ENCODE measurements around the gene BAD.
"Not testable (repeated sequence)": the region's sequence is repeated elsewhere in the genome, so short reads cannot be mapped to it uniquely, and the experiment has no call there.

BAD gene

DNA sequence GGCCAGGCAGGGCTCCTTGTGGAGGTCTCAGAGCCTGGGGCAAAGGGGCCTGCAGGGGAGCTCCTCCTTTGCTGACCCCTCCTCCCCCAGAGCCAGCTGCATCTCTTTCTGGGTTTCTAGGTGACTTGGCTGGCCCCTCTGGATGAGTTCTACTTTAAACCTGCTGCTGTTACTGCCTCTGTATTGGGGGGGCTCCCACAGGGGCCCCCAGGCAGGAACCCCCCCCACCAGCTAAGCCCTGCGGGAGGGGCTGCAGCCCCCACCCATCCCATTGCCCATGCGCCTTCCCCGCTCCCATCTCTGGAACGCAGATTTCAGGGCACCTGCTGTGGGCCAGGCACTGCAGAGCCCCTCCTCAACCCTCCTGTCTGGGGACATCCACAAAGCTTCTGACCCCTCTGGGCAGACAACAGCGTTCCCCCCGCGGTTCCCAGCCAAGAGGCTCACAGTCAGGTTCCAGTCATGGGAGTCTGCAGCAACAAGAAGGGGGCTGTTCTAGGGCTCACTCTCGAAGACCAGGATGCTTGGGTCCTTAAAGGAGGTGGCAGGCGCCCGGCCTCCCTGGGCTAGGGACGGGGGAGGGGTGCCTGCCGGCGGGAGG is 34.0 kb downstream of the BAD start:
- no peak for DNase-seq (ENCODE audit: insufficient read length)
- no peak for FAIRE-seq
- TF ChIP-seq POLR2AphosphoS5 (IDR thresholded peaks at IDR 0.05; ENCODE audit: low read depth, low read length) = no peak
- TF ChIP-seq TAF1 (IDR thresholded peaks at IDR 0.05; ENCODE audit: borderline replicate concordance, low read depth, low read length) = no peak
- no peak for TF ChIP-seq POLR2A (IDR thresholded peaks at IDR 0.05; ENCODE audit: low read depth, low read length)

DNA sequence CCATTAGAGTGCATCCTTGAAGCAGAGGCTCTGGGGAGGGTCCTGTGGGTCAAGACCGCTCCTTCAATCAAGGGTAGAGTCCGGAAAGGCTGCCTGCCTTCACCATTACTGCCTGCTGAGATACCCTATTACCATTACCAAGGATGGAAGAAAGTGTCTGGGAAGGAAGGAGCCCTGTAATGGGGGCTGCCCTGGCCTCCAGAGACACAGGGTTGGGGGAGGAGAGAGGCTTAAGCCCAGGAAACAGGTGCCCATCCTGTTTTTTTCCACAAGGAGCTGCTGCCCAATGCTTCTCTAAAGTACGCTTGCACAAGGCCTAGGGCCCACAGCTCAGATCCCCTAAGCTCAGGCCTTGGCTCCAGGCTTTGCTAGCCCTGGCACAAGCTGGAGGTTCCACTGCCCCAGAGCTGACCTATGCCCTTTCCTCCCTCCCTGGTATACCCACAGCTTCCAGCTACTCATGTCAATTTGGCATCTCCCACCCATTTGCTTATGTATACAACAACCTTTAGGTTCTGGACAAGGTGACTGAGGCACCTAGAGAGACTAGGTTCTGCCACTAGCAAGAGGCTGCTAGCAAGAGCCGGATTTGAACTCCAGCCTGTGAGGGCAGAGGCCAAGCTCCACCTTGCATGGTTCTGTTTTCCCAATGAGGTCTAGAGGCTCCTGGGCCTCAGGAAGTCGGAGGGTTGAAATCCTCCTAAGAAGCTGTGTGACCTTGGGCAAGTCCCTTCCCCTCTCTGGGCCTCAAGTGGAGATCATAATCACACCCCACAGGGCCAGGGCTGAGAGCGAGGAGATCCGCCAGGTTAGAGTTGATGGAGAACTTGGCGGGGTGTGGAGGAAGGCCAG is 34.7 kb downstream of the BAD start:
- FAIRE-seq = no peak
- TF ChIP-seq TAF1 (IDR thresholded peaks at IDR 0.05; ENCODE audit: borderline replicate concordance, low read depth, low read length) (no peak), POLR2A (IDR thresholded peaks at IDR 0.05; ENCODE audit: low read depth, low read length) (no peak), POLR2AphosphoS5 (IDR thresholded peaks at IDR 0.05; ENCODE audit: low read depth, low read length) (no peak)
- DNase-seq (ENCODE audit: insufficient read length) = no peak

DNA sequence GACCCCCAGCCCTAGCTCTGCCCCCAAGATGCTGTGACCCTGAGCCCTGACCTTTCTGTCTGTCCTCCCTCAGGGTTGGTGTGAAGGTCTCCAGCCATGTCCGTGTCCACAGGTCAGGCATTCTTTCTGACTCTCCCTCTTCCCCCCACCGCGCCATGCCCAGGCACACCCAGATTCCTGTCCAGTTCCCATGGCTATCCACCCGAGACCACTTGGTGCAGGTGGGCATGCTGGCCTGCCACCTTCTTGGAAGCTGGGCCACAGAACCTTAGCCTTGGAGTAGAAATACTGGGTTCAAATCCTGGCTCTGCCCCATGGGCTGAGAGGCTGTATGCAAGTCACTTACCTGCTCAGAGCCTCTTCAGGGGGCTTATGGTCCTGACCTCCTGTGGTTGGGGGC is 35.4 kb downstream of the BAD start:
- FAIRE-seq = no peak
- no peak for DNase-seq (ENCODE audit: insufficient read length)
- TF ChIP-seq TAF1 (IDR thresholded peaks at IDR 0.05; ENCODE audit: borderline replicate concordance, low read depth, low read length) = no peak
- no peak for TF ChIP-seq POLR2AphosphoS5 (IDR thresholded peaks at IDR 0.05; ENCODE audit: low read depth, low read length)
- no peak for TF ChIP-seq POLR2A (IDR thresholded peaks at IDR 0.05; ENCODE audit: low read depth, low read length)

DNA sequence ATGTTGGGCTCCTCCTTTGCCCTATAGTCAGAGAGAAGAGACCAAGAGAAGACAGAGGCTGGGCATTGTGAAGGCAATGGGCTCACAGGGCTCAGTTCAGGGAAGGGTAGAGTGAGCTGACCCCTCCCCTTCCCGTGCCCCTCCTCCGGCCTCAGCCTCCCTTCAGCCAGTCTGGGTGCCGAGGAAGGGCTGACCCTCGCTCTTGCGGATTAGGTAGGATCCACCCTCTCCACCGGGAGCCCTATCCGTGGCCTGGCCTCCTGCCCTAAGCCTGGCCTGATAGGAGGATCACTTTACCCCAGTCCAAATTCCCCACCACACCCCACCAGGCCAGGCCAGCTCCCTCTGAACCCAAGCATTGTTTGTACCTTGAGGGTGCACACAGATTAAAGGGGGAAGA is 35.9 kb downstream of the BAD start:
- TF ChIP-seq POLR2A (IDR thresholded peaks at IDR 0.05; ENCODE audit: low read depth, low read length) = no peak
- TF ChIP-seq TAF1 (IDR thresholded peaks at IDR 0.05; ENCODE audit: borderline replicate concordance, low read depth, low read length) = no peak
- no peak for TF ChIP-seq POLR2AphosphoS5 (IDR thresholded peaks at IDR 0.05; ENCODE audit: low read depth, low read length)
- no peak for FAIRE-seq
- no peak for DNase-seq (ENCODE audit: insufficient read length)

DNA sequence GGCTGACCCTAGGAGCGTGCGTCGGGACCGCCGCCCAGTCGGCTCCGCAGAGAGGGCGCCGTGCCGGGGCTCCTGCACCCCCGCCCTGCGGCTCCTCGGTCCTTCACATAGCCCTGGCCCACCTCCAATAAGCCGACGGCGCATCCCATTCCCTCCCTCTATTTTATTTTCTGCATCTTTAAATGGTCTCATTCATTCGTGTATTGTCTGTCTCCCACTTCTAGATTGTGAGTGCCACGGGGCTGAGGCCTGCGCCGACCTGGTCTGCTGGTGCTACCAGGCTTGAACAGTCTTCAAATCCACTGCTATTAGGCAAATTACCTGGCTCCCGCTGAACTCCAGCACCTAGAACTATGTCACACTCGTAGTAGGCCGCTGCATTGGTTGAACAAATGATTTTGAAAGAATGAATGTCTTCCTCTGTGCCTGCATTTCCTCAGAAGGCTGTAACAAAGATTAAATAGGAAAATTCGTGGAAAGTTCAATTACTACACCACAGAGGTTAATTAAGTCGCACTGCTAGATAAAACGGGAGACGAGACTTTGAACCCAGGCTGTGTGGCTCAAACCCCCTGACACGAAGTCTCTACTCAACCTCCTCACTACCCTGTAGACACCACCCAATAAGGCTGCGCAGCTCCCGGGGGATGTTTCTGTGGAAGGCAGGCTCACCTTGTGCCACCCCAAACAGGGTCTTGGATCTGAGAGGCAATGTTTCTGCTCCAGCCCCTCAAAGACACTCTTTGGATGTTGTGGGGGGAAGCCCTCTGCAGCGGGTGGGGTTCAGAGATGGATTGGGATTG is 36.5 kb downstream of the BAD start:
- FAIRE-seq = no peak
- no peak for DNase-seq (ENCODE audit: insufficient read length)
- TF ChIP-seq POLR2A (IDR thresholded peaks at IDR 0.05; ENCODE audit: low read depth, low read length) = no peak
- TF ChIP-seq TAF1 (IDR thresholded peaks at IDR 0.05; ENCODE audit: borderline replicate concordance, low read depth, low read length) = no peak

DNA sequence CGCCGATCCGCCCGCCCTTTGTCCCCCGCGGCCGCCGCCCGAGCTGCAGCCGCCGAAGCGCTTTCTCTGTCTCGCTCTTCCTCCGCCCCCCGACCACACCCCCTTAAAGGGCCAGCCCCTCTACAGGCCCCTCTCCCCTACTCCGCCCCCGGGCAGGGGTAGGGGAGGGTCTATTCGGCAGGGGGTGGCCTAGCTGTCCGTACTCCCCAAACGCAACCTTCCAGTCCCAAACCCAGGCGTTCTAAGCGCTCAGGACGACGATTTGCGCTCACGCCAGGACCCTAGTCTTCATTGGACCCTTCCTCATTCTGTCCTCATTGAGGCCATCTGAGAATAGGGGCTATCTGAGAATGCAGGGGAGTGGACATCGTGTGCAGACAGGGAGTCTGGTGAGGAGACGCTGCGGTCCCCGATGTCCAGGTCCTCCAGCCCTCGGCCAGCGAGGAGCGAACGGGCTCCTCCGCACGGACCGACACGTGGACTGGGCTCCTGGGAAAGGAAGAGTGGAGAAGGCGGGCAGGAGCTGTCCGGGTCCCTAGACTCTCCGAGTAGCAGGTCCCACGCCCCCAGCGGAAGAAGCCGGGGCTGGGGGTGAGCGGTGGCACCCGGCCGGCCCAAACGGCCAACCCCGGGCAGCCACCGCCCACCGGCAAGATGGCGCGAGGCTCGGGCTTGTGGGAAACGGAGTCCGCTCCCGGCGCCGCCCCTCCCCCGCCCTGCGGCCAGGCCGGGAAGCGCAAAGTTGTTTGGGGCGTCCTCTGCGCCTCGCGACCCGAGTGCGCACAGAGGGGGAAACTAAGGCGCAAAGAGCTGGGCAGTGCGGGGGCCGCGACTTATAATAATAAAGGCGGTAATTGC is 37.4 kb downstream of the BAD start, which contains the start of gene PPP1R14B:
TSS of gene PPP1R14B (minus strand) at position 73 of the 858 bp plus-strand sequence. CDS start 270 bp downstream, outside the sequence.
- peak; percentile 60 for FAIRE-seq
- peak; percentile 91 for DNase-seq (ENCODE audit: insufficient read length)
- TF ChIP-seq POLR2A (IDR thresholded peaks at IDR 0.05; ENCODE audit: low read depth, low read length) (no peak), TAF1 (IDR thresholded peaks at IDR 0.05; ENCODE audit: borderline replicate concordance, low read depth, low read length) (no peak), POLR2AphosphoS5 (IDR thresholded peaks at IDR 0.05; ENCODE audit: low read depth, low read length) (no peak)

- DNase-seq (ENCODE audit: insufficient read length) = not testable (repeated sequence)
- FAIRE-seq = peak; percentile 24
These were observed 37.9 kb downstream of the BAD start for GRCh38 chr11:64246621-64246870.

DNA sequence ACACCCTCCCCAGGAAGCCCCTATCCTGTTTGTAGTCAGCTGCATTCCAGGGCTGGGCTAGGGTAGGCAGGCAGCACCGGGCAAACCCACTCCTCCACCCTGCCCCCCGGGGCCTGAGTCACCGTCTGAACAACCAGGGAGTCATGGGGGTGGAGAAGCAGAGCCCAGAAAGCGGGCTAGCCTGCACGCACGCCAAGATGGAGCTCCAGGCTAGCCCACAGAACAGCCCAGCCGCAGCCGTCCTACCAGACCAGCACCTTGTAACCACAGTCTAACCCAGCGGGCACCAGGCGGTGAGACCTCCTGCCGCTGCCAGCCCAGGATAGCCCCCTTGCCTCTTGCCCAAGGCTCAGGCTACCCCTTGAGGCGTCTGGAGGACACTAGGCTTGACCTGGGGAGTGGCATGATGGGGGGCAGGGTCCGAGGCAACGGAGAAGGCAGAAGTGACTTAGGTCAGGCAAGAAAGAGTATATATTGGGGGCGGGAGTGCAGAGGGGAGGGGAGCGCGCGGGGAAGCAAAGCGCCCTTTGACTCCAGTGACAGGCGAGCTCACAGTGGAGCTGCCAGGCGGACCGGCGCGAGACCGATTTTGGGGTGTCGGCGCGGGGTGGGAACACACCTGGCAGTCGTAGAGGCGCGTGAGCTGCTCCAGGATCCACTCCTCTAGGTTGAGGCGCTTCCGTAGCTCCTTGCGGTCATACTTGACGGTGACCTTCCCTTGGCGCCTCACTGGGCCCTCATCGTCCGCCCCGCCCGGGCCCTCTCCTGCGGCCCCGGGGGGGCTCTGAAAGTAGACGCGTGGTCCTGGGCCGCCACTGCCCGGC is 38.5 kb downstream of the BAD start:
- FAIRE-seq (peak; percentile 44), DNase-seq (ENCODE audit: insufficient read length) (no peak)

GRCh38 chr11:64245401-64245796 is 39.1 kb downstream of the BAD start:
- no peak for DNase-seq (ENCODE audit: insufficient read length)
- FAIRE-seq = no peak
- no peak for TF ChIP-seq TAF1 (IDR thresholded peaks at IDR 0.05; ENCODE audit: borderline replicate concordance, low read depth, low read length)
- TF ChIP-seq POLR2A (IDR thresholded peaks at IDR 0.05; ENCODE audit: low read depth, low read length) = no peak
- TF ChIP-seq POLR2AphosphoS5 (IDR thresholded peaks at IDR 0.05; ENCODE audit: low read depth, low read length) = no peak

More for the DNA sequence above, 38.5 kb downstream of the BAD start:
- TF ChIP-seq TAF1 (IDR thresholded peaks at IDR 0.05; ENCODE audit: borderline replicate concordance, low read depth, low read length) (0 out of 2 replicates have a peak, but pooled peaks have one; percentile 39), POLR2AphosphoS5 (IDR thresholded peaks at IDR 0.05; ENCODE audit: low read depth, low read length) (no peak; the same call in 1 of the 2 replicates), POLR2A (IDR thresholded peaks at IDR 0.05; ENCODE audit: low read depth, low read length) (no peak)

GRCh38 chr11:64244966-64245365 is 39.5 kb downstream of the BAD start:
- DNase-seq (ENCODE audit: insufficient read length) = no peak
- no peak for FAIRE-seq
- TF ChIP-seq TAF1 (IDR thresholded peaks at IDR 0.05; ENCODE audit: borderline replicate concordance, low read depth, low read length) (no peak), POLR2AphosphoS5 (IDR thresholded peaks at IDR 0.05; ENCODE audit: low read depth, low read length) (no peak), POLR2A (IDR thresholded peaks at IDR 0.05; ENCODE audit: low read depth, low read length) (no peak)

All from GM12892 (cell line).